HUES64 (cell line): ENCODE data around the gene TNFAIP8. TPM values are rescaled to one million over a fixed set of nuclear protein-coding genes. Genes with fewer than 3 reads are reported as not detected.

Source experiments
- H3K27ac ChIP-seq: 2 replicates; pipeline ENCODE4 v1.7.0; 2013; ENCODE audit warnings: low read depth, low read length, inconsistent platforms
- H3K27me3 ChIP-seq: 2 replicates; pipeline ENCODE4 v1.6.1; 2013; ENCODE audit warnings: mild to moderate bottlenecking, low read length; ENCODE audit not compliant: insufficient read depth
- H3K36me3 ChIP-seq: 2 replicates; pipeline ENCODE4 v1.6.1; 2013; ENCODE audit warnings: mild to moderate bottlenecking, low read length; ENCODE audit not compliant: insufficient read depth
- H3K4me1 ChIP-seq: 2 replicates; pipeline ENCODE4 v1.6.1; 2013; ENCODE audit warnings: mild to moderate bottlenecking, low read length, moderate library complexity; ENCODE audit not compliant: insufficient read depth
- H3K4me3 ChIP-seq: 2 replicates; pipeline ENCODE4 v1.5.1; 2013; ENCODE audit warnings: mild to moderate bottlenecking, low read length, moderate library complexity
- H3K9ac ChIP-seq: 2 replicates; pipeline ENCODE4 v1.6.1; 2013; ENCODE audit warnings: mild to moderate bottlenecking, low read depth, low read length
- H3K9me3 ChIP-seq: 2 replicates; pipeline ENCODE4 v1.6.1; 2013; ENCODE audit warnings: low read depth, low read length; ENCODE audit not compliant: insufficient read depth
- WGBS: fragments of 150-250, 120-280 bp; methylation state at CpG from one replicate; pipeline ENCODE4 v1.1.7; 2013; ENCODE audit warnings: missing lambda C conversion rate; 5-methylcytosine and 5-hydroxymethylcytosine counted together
- polyA plus RNA-seq, 2 experiments: library from polyadenylated mRNA; stranded (reverse); fragments of 50-300 nt; gene quantifications; one replicate each; pipeline ENCODE4 v1.2.3, GENCODE V29; 2013

Gene TNFAIP8
- 16.6 TPM for polyA plus RNA-seq (2013, experiment 1 of 2)
- 19.6 TPM for polyA plus RNA-seq (2013, experiment 2 of 2)

DNA sequence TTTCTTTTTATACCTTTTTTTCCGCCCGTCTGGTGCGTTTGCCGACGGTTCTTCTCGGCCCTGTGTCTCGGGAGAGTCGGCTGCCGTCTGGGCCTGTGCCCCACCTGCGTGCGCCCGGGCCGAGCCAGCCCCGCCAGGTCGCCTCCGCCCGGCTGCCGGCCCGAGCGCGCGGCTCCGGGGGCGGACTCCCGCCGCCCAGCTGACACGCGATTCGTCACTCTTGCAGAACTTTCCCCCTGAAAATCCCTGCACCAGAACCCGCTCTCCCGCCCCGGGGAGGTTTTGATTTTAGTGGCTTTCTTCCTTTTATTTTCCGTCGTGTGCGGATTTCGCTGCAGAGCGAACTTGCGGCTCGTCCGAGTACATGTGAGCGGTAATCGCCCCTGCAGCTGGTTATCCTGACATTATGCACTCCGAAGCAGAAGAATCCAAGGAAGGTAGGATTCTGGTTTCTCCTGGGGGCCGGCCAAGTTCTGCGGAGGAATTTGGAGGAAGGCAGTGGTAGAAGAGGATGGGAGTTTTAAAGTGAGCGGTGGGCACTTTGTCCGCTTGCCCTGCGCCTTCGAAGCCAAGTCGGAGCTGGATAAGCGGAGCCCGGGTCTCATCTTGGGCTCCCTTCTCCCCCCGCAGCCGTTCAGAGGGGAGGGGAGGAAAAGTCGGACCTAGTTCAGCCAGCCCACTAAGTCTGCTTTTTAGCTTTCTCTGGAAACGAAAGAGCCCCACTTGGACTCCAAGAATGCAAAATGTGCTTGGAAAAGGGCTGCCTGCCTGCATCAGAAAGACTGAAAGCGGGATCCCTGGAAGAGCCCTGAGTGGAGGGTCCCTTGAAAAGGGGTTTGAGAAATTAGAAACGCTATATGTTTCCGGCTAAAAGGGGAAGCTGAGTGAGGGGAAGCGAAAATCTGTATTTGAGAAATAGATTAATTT lies at the start of gene TNFAIP8:
TNFAIP8 (plus strand) TSS at position 335 of the 927 bp plus-strand sequence; CDS start at position 407, 72 bp downstream.
- 2% methylated on average over 60 of the region's 60 CpGs for WGBS
- Histone ChIP-seq H3K9ac (peak within 1 kb of the TSS; percentile 57), H3K27me3 (peaks cover 27% of the 10 kb centered on the region), H3K4me1 (peaks cover 67% of the 10 kb centered on the region), H3K36me3 (no peaks in the 10 kb centered on the region), H3K27ac (peak within 1 kb of the TSS; percentile 5; the same call in 1 of the 2 replicates), H3K9me3 (no peaks in the 10 kb centered on the region), H3K4me3 (peak within 1 kb of the TSS; percentile 60)

DNA sequence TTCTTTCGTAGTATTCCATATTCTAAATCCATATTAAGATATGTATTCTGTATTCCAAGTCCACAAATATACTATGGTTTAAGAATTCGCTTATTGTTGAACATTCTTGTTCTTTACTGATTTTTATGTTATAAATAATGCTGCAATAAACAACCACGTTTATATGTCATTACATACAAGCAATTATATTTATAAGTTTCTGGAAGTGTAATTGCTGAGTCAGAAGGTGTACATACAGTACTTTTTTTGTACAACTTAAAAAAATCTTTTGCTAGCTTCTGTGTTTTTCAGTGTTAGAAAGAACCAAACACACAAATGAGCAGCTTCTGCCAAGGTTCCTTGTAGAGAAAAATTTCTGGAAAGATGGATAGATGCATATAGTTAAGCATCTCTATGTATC lies 48.6 kb upstream of the TNFAIP8 start:
- Histone ChIP-seq H3K4me3 (no peak overlapping the region), H3K27ac (no peak overlapping the region), H3K9me3 (no peaks in the 10 kb centered on the region), H3K4me1 (no peaks in the 10 kb centered on the region), H3K27me3 (no peaks in the 10 kb centered on the region), H3K9ac (no peak overlapping the region), H3K36me3 (no peaks in the 10 kb centered on the region)
- WGBS: no CpG with 5 or more reads among the region's 3 CpGs

DNA sequence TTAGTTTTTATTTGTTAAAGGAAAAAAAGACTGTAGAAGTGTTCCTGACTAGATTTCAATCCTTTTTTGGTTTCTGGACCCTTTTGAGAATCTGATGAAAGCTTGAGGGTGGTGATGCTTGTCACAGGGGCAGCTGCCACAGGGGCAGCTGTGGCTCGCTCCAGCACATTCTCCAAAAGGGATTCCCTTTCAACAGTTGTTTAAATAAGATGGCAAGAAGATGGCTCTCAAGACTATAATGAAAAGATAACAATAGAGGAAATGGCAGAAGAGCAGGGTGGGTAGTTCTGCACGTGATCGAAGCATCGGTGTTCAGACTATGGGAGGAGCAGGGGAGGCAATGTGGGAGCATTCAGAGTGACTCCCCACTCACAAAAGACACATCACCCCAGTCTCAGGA lies 46.5 kb upstream of the TNFAIP8 start:
- Histone ChIP-seq H3K27ac (no peak overlapping the region), H3K9me3 (no peaks in the 10 kb centered on the region), H3K4me3 (no peak overlapping the region)

DNA sequence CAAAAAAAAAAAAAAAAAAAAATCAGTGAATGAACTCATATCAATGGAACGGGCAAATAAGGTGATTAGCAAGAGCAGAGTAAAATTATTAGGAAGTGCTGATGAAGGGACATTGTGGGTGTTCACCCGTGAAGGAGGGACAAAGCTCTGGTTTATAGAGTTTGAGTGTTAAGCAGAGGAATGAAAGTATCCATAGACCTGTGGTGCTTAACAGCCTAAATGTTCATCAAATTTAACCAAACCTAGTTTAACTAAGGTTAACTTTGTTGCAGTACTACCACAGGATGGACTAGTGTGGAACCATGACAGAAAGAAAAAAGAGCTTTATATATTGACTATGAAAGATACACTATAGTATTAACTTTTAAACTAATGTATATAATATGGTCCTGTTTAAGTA lies 44.1 kb upstream of the TNFAIP8 start:
- 91% methylated on average over 2 of the region's 2 CpGs for WGBS
- Histone ChIP-seq H3K4me1 (peaks cover 4% of the 10 kb centered on the region; the same call in 1 of the 2 replicates), H3K27ac (no peak overlapping the region), H3K36me3 (no peaks in the 10 kb centered on the region), H3K9ac (no peak overlapping the region), H3K4me3 (no peak overlapping the region), H3K9me3 (no peaks in the 10 kb centered on the region), H3K27me3 (no peaks in the 10 kb centered on the region)

More for the DNA sequence above, 46.5 kb upstream of the TNFAIP8 start:
- Histone ChIP-seq H3K27me3 (no peaks in the 10 kb centered on the region), H3K4me1 (peaks cover 4% of the 10 kb centered on the region; the same call in 1 of the 2 replicates), H3K9ac (no peak overlapping the region), H3K36me3 (no peaks in the 10 kb centered on the region)
- WGBS: 96% methylated on average over 4 of the region's 4 CpGs

DNA sequence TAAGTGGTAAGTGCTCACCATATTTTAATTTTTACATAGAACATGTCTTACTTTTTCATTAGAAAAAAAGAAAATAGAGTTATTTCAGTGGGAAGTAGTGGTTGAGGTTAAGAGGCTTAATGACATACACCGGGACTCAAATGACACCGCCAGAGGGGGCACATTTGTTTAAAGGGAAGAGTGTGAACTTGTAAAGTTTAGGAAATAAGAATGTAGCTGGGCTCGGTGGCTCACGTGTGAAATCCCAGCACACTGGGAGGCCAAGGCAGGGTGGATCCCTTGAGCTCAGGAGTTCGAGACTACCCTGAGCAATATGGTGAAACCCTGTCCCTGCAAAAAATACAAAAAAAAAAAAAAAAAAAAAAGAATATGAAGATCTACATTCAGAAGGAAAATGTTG lies 43.4 kb upstream of the TNFAIP8 start:
- 67% methylated on average over 5 of the region's 5 CpGs for WGBS
- no peak overlapping the region for H3K4me3 ChIP-seq
- no peaks in the 10 kb centered on the region for H3K36me3 ChIP-seq
- no peak overlapping the region for H3K27ac ChIP-seq
- no peaks in the 10 kb centered on the region for H3K9me3 ChIP-seq
- H3K9ac ChIP-seq: no peak overlapping the region
- peaks cover 4% of the 10 kb centered on the region; the same call in 1 of the 2 replicates for H3K4me1 ChIP-seq
- H3K27me3 ChIP-seq: no peaks in the 10 kb centered on the region

DNA sequence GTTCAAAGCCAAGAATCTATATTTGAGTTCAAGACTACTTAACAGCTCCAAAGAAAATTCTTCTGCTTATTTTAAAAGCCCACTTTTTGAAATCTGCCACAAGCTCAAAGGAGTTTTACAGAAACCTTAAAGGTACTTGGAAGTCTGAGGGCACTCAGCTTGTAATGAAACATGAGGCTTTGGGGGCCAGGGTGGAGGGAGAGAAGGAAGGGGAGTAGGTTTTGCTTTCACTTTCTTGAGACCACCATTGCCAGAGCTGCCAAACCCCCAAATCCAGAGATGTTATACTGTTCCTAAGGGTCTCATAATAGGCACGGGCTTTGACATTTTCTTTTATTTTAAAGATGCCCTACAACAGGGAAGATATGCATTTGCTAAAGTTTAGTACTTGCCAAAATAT lies 42.6 kb upstream of the TNFAIP8 start:
- Histone ChIP-seq H3K27ac (no peak overlapping the region), H3K9me3 (no peaks in the 10 kb centered on the region), H3K9ac (no peak overlapping the region), H3K27me3 (no peaks in the 10 kb centered on the region), H3K4me3 (no peak overlapping the region), H3K36me3 (no peaks in the 10 kb centered on the region), H3K4me1 (peaks cover 4% of the 10 kb centered on the region; the same call in 1 of the 2 replicates)
- WGBS: 89% methylated on average over 1 of the region's 1 CpG

DNA sequence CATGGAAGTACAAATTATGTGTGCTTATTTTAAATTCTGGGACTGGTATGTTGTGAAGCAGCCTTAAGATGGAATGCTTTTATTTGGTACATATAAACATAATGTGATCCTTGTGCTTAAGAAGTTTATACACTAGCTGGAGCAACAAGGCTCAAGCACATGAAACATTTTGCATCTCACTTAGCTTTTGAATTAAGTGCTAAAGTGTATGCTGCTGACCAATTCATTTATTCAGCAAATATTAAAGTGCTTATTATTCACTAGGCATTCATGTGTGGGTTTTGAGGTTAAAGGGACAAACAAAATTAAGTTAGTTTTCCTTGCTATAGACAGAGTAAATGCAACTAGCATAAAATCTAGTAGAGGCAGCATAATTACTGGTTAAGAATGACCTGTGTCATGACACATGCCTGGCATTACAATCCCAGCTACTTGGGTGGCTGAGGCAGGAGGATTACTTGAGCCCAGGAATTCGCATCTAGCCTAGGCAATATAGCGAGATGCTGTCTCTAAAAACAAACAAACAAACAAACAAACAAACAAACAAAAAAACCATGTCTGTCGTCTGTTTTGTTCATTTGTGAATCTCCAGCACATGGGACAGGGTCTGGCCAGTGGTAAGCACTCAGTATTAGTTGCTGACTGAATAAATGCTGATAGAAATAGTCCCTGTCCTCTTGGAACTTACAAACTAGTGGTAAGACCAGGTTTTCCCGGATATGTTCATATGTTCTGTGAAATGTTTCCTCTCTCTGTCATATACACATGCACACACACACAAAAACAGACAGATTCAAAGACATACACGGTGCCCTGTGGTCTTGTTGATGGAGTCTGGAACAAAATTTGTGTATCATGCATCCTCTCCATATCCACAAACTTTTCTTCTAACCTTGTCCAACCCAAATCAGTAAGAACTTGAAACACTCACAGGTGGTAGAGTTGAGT lies 41.9 kb upstream of the TNFAIP8 start:
- H3K9ac ChIP-seq: no peak overlapping the region
- no peak overlapping the region for H3K4me3 ChIP-seq
- 88% methylated on average over 4 of the region's 5 CpGs for WGBS
- no peaks in the 10 kb centered on the region for H3K36me3 ChIP-seq
- no peaks in the 10 kb centered on the region for H3K9me3 ChIP-seq
- peaks cover 4% of the 10 kb centered on the region; the same call in 1 of the 2 replicates for H3K4me1 ChIP-seq
- no peak overlapping the region for H3K27ac ChIP-seq
- H3K27me3 ChIP-seq: no peaks in the 10 kb centered on the region

DNA sequence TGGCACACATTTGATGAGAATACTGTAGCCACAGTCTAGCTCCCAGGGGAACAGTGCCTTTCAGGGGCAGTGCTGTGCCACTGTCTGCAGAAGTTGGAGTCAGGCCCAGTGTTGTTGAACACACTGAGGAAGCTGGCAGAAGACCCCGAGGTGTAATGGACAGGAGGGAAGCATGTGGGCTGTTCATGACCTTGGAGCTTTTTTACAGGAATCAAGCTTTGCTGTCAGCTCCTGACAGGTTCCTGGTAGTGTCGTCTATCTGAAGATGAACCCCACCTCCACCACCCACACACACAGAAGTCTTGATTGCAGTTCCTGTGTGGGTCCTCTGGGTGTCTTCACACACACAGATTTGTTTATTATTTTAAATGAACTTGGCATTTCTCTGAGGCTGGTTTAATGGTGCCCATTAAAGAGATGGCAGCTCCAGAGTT lies 40.3 kb upstream of the TNFAIP8 start:
- Histone ChIP-seq H3K4me1 (peaks cover 4% of the 10 kb centered on the region; the same call in 1 of the 2 replicates), H3K27ac (no peak overlapping the region), H3K4me3 (no peak overlapping the region), H3K9ac (no peak overlapping the region), H3K36me3 (no peaks in the 10 kb centered on the region), H3K9me3 (no peaks in the 10 kb centered on the region), H3K27me3 (no peaks in the 10 kb centered on the region)
- 91% methylated on average over 2 of the region's 2 CpGs for WGBS

DNA sequence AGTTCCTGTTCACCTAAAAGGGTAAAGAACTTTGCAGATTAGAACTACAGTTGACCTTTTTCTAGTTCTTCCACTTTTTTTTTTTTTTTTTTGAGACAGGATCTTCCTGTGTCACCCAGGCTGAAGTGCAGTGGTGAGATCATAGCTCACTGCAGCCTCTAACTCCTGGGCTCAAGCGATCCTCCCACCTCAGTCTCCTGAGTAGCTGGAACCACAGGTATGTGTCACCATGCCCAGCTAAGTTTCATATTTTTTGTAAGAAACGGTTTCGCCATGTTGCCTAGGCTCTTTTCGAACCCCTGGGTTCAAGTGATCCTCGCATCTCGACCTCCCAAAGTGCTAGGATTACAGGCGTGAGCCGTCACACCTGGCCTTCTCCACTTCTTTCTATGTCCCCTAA lies 39.7 kb upstream of the TNFAIP8 start:
- H3K4me3 ChIP-seq: no peak overlapping the region
- no peaks in the 10 kb centered on the region for H3K36me3 ChIP-seq
- no peaks in the 10 kb centered on the region for H3K9me3 ChIP-seq
- WGBS: 94% methylated on average over 8 of the region's 8 CpGs
- no peak overlapping the region for H3K27ac ChIP-seq
- H3K4me1 ChIP-seq: peaks cover 4% of the 10 kb centered on the region; the same call in 1 of the 2 replicates
- no peaks in the 10 kb centered on the region for H3K27me3 ChIP-seq
- H3K9ac ChIP-seq: no peak overlapping the region

DNA sequence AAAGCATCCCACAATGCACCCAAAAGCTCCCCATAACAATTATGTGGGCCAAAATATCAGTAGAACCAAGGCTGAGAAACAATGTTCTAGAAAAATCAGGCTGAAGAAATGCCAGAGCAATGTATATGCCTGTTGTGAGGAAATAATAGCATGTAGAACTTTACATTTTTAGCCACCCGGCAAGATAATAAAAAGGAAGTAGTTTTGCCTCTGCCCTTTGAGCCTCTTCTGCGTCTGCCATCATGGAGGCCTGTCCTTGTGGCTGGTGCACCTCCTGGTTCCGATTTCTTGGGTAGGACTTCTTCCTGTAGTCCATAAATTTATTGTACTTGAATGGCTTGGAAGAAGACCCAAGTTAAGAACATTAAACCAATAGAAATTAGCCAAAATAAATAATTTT lies 38.9 kb upstream of the TNFAIP8 start:
- Histone ChIP-seq H3K27me3 (no peaks in the 10 kb centered on the region), H3K4me3 (no peak overlapping the region), H3K27ac (no peak overlapping the region), H3K36me3 (no peaks in the 10 kb centered on the region), H3K4me1 (peaks cover 9% of the 10 kb centered on the region; the same call in 1 of the 2 replicates), H3K9ac (no peak overlapping the region), H3K9me3 (no peaks in the 10 kb centered on the region)
- WGBS: 100% methylated on average over 3 of the region's 3 CpGs
